ENCODE measurements around the gene PERM1. TPM values are rescaled to one million over a fixed set of nuclear protein-coding genes. Genes with fewer than 3 reads are reported as not detected.
A peak's percentile ranks its signal among the peaks of the same experiment; 100 is the strongest.
"Not testable (repeated sequence)": the region's sequence is repeated elsewhere in the genome, so short reads cannot be mapped to it uniquely, and the experiment has no call there.

The PERM1 gene
- polyA plus RNA-seq (2013, experiment 1 of 2; ENCODE audit: insufficient read length): 0.23 TPM
- polyA plus RNA-seq (2013, experiment 2 of 2; ENCODE audit: insufficient read length): 0.14 TPM

GRCh38 chr1:981955-982558 is at the start of gene PERM1:
TSS of gene PERM1 (minus strand) at chr1:982093. CDS start at chr1:981029, 1,064 bp downstream.
- DNase-seq: no peak

DNA sequence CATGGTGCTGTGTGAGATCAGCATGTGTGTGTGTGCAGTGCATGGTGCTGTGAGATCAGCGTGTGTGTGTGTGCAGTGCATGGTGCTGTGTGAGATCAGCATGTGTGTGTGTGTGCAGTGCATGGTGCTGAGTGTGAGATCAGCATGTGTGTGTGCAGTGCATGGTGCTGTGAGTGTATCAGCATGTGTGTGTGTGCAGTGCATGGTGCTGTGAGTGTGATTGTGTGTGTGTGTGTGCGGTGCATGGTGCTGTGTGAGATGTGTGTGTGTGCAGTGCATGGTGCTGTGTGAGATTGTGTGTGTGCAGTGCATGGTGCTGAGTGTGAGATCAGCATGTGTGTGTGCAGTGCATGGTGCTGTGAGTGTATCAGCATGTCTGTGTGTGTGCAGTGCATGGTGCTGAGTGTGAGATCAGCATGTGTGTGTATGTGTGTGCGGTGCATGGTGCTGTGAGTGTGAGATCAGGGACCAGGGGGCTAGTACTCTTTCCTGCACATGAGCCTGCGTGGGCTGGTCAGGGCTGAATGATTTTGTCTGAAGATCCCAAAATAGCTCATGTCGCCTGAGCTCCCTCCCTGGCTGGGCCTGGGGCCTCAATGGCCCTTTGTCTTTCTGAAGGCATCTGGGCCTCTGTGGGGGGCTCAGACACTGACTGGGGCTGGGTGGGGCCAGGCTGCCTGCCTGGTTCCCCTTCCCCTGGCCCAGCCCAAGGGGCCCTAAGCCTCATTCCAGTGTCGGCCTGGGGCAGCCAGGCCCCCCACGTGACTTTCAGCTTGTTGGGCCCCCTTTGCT is 49.2 kb upstream of the PERM1 start:
- DNase-seq: not testable (repeated sequence)

DNA sequence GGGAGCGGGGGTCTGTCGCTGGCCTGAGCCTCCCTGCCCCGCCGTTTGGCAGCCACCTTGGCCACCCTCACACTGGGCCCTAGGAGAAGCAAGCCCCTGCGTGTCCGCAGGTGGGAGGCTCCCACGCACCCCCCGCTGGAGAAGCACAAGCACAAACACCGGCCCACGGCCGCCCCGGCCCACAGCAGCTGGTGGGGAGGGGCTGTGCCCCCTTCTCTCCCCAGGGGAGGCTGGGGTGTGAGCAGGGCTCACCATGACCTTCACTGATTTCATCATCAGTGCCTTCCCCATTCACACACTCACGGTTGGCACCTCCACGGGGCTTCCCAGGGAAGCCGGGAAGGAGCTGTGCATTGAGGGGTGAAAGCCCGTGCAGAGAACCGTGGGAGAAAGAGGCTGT is 45.9 kb upstream of the PERM1 start:
- DNase-seq: no peak

DNA sequence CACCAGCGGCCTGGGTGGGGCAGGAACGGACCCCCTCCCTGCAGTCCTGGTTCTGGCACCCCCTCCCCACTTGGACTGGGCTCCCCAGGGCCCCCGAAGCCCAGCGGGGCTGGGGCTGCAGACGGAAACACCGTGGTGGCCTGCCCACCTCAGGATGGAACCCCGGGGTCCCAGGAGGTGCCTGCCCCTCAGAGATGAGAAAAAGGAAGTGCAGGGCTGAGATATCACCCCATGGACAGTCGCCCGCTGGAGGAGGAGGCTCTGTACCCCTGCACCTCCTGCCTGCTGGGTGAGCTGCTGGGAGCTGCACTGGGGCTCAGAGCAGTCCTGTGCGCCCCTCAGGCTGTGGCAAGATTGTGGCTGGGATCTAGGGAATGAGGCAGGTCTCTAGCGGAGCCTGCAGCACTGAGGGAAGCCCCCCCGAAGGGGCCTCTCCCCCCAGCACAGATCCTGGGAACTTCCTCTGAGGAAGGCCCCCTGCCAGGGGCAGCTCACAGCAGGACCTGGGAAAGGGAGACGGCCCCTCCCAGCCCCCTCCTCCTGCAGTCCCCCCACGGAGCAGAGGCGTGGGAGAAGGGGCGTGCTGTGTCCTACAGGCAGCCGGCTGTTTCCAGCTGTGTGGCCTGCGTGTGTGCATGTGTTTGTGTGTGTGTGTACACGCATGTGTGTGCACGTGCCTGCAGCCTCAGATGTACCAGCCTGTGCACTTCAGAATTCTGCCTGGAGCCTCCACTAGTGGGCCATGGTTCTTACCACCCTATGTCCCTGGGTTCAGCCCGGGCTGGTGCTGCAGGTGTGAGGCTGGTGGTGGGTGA is 44.9 kb upstream of the PERM1 start:
- DNase-seq: no peak

DNA sequence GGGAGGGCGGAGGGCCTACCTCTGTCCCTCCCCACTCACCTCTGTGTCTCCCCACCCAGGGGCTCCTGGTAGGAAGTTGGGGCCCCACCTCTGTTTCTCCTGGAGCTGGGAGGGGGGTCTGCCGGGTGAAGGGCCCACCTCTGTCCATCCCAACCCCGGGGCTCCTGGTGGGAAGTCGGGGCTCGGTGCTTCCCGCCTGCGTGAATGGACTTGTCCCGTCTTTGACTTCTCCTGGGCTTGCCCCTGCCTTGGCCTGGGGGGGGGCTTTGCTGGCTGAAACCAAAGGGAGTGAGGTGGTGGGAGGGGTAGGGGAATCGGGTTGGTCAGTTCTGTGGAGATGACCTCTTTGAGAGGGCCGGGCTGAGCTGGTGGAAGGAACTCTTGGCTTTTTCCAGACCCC is 43.8 kb upstream of the PERM1 start:
- DNase-seq: no peak

DNA sequence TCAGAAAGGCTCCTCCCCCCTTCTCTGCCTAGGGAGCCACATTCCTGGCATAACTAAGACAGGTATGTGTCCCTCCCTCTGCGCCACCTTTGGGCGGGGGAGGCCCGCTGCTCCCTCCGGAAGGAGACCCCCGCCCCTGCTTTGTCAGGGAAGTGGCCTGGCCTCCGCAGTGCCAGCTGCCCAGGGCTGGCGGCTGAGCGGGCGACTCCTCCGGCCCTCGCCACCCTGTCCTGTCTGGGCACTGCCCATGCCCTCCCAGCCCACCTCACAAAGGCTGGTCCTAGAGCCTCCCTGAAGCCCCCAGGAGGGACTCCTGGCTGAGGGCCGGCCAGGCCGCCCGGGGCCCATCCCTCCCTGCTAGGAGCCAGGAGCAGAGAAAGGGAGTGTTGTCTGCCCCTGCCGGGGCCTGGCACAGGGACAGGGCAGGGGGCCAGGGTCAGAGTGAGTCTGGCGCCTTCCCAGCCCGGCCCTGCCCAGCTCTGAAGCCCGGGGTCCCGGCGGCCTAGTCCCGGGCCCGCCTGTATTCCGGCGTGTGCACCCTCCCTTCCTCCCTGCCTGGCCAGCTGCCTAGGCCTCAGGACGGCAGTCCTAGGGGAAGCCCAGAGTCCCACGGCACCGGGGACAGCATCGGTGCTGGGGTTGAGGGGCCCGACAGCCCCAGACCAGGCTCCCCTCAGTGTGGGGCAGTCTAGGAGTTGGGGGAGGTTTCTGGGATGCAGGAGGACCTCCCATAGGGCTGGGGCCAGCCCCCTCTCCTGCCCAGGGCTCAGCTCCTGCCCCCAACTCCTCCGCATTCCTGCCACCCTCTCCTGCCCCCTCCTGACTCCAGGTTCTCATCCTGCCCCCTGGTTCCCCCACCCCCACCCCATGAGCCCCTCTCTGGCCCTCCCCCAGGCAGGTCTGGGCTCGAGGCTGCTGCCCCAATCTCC is 43.1 kb upstream of the PERM1 start:
- DNase-seq: peak; percentile 53

GRCh38 chr1:1024149-1024770 is 42.4 kb upstream of the PERM1 start:
- DNase-seq: no peak

DNA sequence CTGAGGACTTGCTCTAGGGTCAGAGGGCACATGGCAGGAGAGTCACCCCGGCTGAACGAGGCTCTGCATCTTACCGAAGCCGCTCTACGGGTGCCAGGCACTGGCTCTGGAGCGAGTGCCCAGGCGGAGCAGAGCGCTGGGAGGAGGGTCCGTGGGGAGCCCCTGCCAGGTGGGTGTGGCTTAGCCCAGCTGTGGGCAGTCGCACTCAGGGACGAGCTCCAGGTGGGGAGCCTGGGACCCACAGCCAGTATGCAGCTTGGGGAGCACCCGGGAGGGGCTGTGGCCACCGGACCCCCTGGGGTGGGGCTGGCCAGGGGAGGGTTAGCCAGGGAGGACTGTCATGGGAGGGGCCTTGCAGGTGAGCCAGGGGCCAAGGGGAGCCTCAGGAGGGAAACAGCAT is 41.8 kb upstream of the PERM1 start:
- DNase-seq: no peak

DNA sequence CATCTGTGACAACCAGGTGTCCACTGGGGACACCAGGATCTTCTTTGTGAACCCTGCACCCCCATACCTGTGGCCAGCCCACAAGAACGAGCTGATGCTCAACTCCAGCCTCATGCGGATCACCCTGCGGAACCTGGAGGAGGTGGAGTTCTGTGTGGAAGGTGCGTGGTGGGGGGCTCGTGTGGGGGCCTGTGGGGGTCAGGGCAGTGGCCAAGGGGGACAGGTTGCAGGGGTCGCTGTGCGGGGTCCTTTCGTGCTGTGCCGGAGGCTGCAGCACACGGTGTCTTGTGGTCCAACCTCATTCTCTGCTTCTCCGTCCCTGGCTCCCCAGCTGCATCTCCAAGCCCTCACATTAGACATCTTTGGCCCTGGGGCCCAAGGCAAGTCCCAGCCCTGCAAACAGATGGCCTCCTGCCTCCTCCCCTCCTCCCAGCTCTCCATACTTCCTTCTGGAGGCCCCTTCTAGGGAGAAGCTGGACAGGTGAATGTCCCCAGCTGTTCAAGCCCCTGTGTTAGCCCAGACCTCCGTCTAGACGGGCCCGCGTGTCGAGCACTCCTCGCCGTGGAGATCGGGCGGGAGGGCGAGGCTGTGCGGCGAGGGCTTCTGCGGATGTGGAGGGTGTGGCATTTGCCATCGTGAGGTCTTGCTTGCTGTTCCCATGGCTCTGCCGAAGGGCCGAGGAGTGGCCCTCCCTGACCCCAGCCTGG is 40.6 kb upstream of the PERM1 start:
- DNase-seq: no peak

DNA sequence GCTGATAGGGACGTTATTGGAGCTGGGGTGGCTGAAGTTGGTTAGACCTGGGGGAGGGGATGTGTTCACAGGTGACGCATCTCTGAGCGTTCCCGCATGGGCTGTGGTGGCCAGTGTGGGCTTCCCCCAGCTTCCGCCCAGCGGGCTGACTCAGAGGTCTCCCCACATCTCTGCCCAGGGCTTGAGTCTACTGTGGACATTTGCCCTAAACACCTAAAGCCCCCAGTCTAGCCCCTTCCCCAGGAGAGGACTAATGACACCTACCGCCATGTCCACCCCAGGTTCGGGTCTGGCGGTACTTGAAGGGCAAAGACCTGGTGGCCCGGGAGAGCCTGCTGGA is 40.0 kb upstream of the PERM1 start:
- DNase-seq: no peak

- DNase-seq: peak; percentile 87
Observed at GRCh38 chr1:1021010-1021919, 39.4 kb upstream of the PERM1 start.

DNA sequence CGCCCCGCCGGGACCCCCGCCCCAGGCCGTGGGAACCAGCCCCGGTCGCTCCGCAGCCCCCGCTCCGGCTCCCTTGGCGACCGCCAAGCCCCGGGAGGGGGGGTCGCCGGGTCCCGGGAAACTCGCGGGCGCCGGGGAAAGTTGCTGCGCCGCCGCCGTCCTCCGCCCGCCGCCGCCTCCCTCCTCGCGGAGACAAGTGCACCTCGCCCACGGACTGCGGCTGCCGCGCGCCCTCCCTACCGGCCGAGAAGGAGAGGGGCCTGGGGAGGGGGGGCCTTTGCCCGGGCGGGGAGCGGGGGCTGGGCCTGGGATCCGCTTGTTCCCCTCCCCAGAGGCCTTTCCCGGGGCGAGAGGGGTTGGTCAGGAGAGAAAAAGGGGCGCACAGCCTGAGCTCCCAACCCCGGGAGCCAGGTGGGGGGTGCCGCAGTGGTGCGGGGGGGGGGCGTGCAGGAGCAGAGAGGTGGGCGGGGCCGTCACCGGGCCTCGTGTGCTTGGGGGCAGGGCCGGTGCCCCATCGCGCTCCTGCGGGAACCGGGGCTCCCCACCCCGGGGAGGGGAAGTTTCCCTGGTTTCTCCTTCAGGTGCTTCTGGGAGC is 38.6 kb upstream of the PERM1 start:
- DNase-seq: no peak

GRCh38 chr1:1020000-1020404 is 38.1 kb upstream of the PERM1 start, which contains the start of gene AGRN:
TSS of gene AGRN (plus strand) at chr1:1020120. CDS start at chr1:1020173, 53 bp downstream.
- no peak for DNase-seq

- DNase-seq: peak; percentile 83
Observed at GRCh38 chr1:1019122-1019999, 37.5 kb upstream of the PERM1 start.

DNA sequence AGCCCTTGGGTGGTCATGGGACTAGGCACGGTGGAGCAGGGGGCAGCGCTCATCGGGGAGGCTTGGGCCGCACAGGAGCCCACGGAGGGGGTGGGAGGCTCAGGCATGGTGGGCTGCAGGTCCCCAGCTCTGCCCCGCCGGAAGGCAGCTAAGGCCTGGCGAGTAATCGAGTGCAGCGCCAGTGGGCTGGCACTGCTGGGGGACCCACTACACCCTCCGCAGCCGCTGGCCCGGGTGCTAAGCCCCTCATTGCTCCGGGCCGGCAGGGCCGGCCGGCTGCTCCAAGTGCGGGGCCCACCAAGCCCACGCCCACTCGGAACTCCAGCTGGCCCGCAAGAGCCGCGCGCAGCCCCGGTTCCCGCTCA is 36.4 kb upstream of the PERM1 start:
- not testable (repeated sequence) for DNase-seq

GRCh38 chr1:1017397-1018320 is 35.8 kb upstream of the PERM1 start:
- not testable (repeated sequence) for DNase-seq
